GM06990 (cell line): ENCODE results near the gene NSG1.

Source experiments
- DNase-seq: peaks from one replicate; pipeline ENCODE4 v3.0.0-alpha.2; 2011; ENCODE audit not compliant: insufficient read length; ENCODE audit errors: extremely low read depth
- H3K27me3 ChIP-seq: replicated peaks from 2 replicates; pipeline ENCODE4 v1.6.0; 2011; ENCODE audit warnings: low read length; ENCODE audit not compliant: control insufficient read depth, insufficient read depth
- H3K36me3 ChIP-seq: 2 replicates; pipeline ENCODE4 v1.5.1; 2011; ENCODE audit warnings: low read length; ENCODE audit not compliant: control insufficient read depth, insufficient read depth
- H3K4me3 ChIP-seq: replicated peaks from 2 replicates; pipeline ENCODE4 v1.5.1; 2011; ENCODE audit warnings: low read depth, mild to moderate bottlenecking, control low read depth, low read length
- CTCF ChIP-seq: IDR thresholded peaks from 2 replicates; pipeline ENCODE4 v1.5.1; 2011; ENCODE audit warnings: low read length, control low read depth, mild to moderate bottlenecking, inconsistent platforms; ENCODE audit not compliant: insufficient read depth, poor library complexity, severe bottlenecking

The NSG1 gene

GRCh38 chr4:4422856-4423499, 36.1 kb downstream of the NSG1 start:
- Histone ChIP-seq H3K27me3 (no peaks in the 10 kb centered on the region), H3K36me3 (peaks cover 26% of the 10 kb centered on the region), H3K4me3 (no peak overlapping the region)
- no peak for DNase-seq
- no peak for TF ChIP-seq CTCF

GRCh38 chr4:4423706-4424498, 37.0 kb downstream of the NSG1 start:
- no peak overlapping the region for H3K4me3 ChIP-seq
- H3K27me3 ChIP-seq = no peaks in the 10 kb centered on the region
- H3K36me3 ChIP-seq = peaks cover 32% of the 10 kb centered on the region
- DNase-seq = no peak
- no peak for TF ChIP-seq CTCF

GRCh38 chr4:4424499-4425115, 37.7 kb downstream of the NSG1 start:
- Histone ChIP-seq H3K27me3 (no peaks in the 10 kb centered on the region), H3K36me3 (peaks cover 28% of the 10 kb centered on the region), H3K4me3 (no peak overlapping the region)
- no peak for TF ChIP-seq CTCF
- DNase-seq = no peak

- Histone ChIP-seq H3K36me3 (peaks cover 23% of the 10 kb centered on the region), H3K27me3 (no peaks in the 10 kb centered on the region), H3K4me3 (no peak overlapping the region)
- TF ChIP-seq CTCF = no peak
- DNase-seq = no peak
These were observed 38.3 kb downstream of the NSG1 start for GRCh38 chr4:4425119-4425690.

- DNase-seq = no peak
- H3K36me3 ChIP-seq = peaks cover 19% of the 10 kb centered on the region
- TF ChIP-seq CTCF = no peak
- no peaks in the 10 kb centered on the region for H3K27me3 ChIP-seq
- no peak overlapping the region for H3K4me3 ChIP-seq
These were observed 38.8 kb downstream of the NSG1 start for GRCh38 chr4:4425696-4426095.
